IMR-90 (cell line): ENCODE measurements around the gene RALGPS1. TPM values are rescaled to one million over a fixed set of nuclear protein-coding genes. Genes with fewer than 3 reads are reported as not detected.

Experiments
- ATAC-seq: fragments of 200-7000 bp; cut with Tn5 transposase; 2 replicates; pipeline ENCODE4 v1.9.1; 2020; ENCODE audit warnings: low read depth, mild to moderate bottlenecking, moderate library complexity
- BruUV-seq: library from RNA; stranded (reverse); fragments of 400-500 nt; replicated peaks from 2 replicates; lab custom pipeline; 2021; lab: Mats Ljungman, UMichigan
- CTCF ChIA-PET: fragments of 300-600 bp; formaldehyde crosslinking; extraction: SDS; loops from one replicate; lab custom pipeline; 2021; ENCODE audit warnings: antibody characterized with exemption; lab: Yijun Ruan, JAX
- POLR2A ChIA-PET: fragments of 300-600 bp; sonication (Branson Sonifier 250); formaldehyde crosslinking; loops from one replicate; lab custom pipeline; 2022; ENCODE audit warnings: antibody characterized with exemption; ENCODE audit not compliant: unreplicated experiment; lab: Charles Lee
- DNase-seq: peaks from one replicate; pipeline ENCODE4 v3.0.0; 2013
- H2AFZ ChIP-seq: replicated peaks from 2 replicates; pipeline ENCODE3; 2013; ENCODE audit warnings: low read length, mild to moderate bottlenecking; ENCODE audit not compliant: poor library complexity
- H2AK5ac ChIP-seq: 2 replicates; pipeline ENCODE4 v1.6.1; 2013; ENCODE audit warnings: low read depth, low read length, inconsistent platforms
- H2AK9ac ChIP-seq: replicated peaks from 2 replicates; pipeline ENCODE3; 2013; ENCODE audit warnings: mild to moderate bottlenecking, low read depth, low read length, moderate library complexity; ENCODE audit not compliant: poor library complexity
- H2BK120ac ChIP-seq: 2 replicates; pipeline ENCODE4 v1.6.1; 2013; ENCODE audit warnings: low read depth, low read length, inconsistent platforms
- H2BK15ac ChIP-seq: 3 replicates; pipeline ENCODE4 v1.6.1; 2013; ENCODE audit warnings: low read depth, low read length, inconsistent platforms
- H2BK20ac ChIP-seq: 2 replicates; pipeline ENCODE4 v1.6.1; 2013; ENCODE audit warnings: low read depth, mild to moderate bottlenecking, inconsistent platforms, low read length, moderate library complexity
- H2BK5ac ChIP-seq: 2 replicates; pipeline ENCODE4 v1.6.1; 2013; ENCODE audit warnings: mild to moderate bottlenecking, low read depth, low read length, inconsistent platforms; ENCODE audit not compliant: poor library complexity, severe bottlenecking
- H3K14ac ChIP-seq: replicated peaks from 2 replicates; pipeline ENCODE4 v1.6.1; 2013; ENCODE audit warnings: low read depth, low read length, inconsistent platforms
- H3K18ac ChIP-seq: 2 replicates; pipeline ENCODE4 v1.6.1; 2013; ENCODE audit warnings: low read depth, low read length, control low read depth
- H3K23ac ChIP-seq: 2 replicates; pipeline ENCODE4 v1.6.1; 2013; ENCODE audit warnings: low read depth, low read length, inconsistent platforms
- H3K27ac ChIP-seq: 2 replicates; pipeline ENCODE4 v1.5.1; 2013; ENCODE audit warnings: mild to moderate bottlenecking, control low read depth, low read length; ENCODE audit not compliant: insufficient read depth
- H3K27me3 ChIP-seq: 2 replicates; pipeline ENCODE4 v1.6.1; 2013; ENCODE audit warnings: low read length; ENCODE audit not compliant: control insufficient read depth, insufficient read depth
- H3K36me3 ChIP-seq: 2 replicates; pipeline ENCODE4 v1.6.1; 2013; ENCODE audit warnings: low read length, mixed read lengths; ENCODE audit not compliant: control insufficient read depth, insufficient read depth
- H3K4ac ChIP-seq: 2 replicates; pipeline ENCODE4 v1.6.1; 2013; ENCODE audit warnings: low read depth, low read length, inconsistent platforms
- H3K4me1 ChIP-seq: 2 replicates; pipeline ENCODE4 v1.6.1; 2013; ENCODE audit warnings: low read length, mixed read lengths; ENCODE audit not compliant: control insufficient read depth, insufficient read depth
- H3K4me2 ChIP-seq: 2 replicates; pipeline ENCODE4 v1.6.1; 2013; ENCODE audit warnings: low read depth, mild to moderate bottlenecking, control low read depth, low read length, moderate library complexity
- H3K4me3 ChIP-seq: 2 replicates; pipeline ENCODE4 v1.5.1; 2013; ENCODE audit warnings: low read depth, mild to moderate bottlenecking, control low read depth, low read length, moderate library complexity; ENCODE audit not compliant: insufficient read depth
- H3K56ac ChIP-seq: 2 replicates; pipeline ENCODE4 v1.6.1; 2013; ENCODE audit warnings: low read length, inconsistent platforms; ENCODE audit not compliant: insufficient read depth; ENCODE audit errors: extremely low read depth
- H3K79me1 ChIP-seq, 2 experiments: 2 replicates each; pipeline ENCODE4 v1.6.1; 2013; ENCODE audit warnings: low read length in 2 of 2, inconsistent platforms in 1 of 2, low read depth in 1 of 2
- H3K9ac ChIP-seq: 2 replicates; pipeline ENCODE4 v1.6.1; 2013; ENCODE audit warnings: low read depth, low read length, control low read depth
- H3K9me1 ChIP-seq: 2 replicates; pipeline ENCODE4 v1.6.1; 2013; ENCODE audit warnings: low read length, inconsistent platforms; ENCODE audit not compliant: insufficient read depth
- H3K9me3 ChIP-seq: 2 replicates; pipeline ENCODE4 v1.6.1; 2013; ENCODE audit warnings: low read length; ENCODE audit not compliant: control insufficient read depth, insufficient read depth
- H4K20me1 ChIP-seq: 2 replicates; pipeline ENCODE4 v1.6.1; 2013; ENCODE audit warnings: low read length, inconsistent platforms; ENCODE audit not compliant: insufficient read depth
- H4K5ac ChIP-seq: 2 replicates; pipeline ENCODE4 v1.6.1; 2013; ENCODE audit warnings: mild to moderate bottlenecking, low read depth, low read length, control low read depth
- H4K8ac ChIP-seq, 2 experiments: 2 replicates each; pipeline ENCODE4 v1.6.1; 2013; ENCODE audit warnings: low read depth in 2 of 2, low read length in 2 of 2, control low read depth in 1 of 2, inconsistent platforms in 1 of 2
- H4K91ac ChIP-seq: 2 replicates; pipeline ENCODE4 v1.6.1; 2013; ENCODE audit warnings: low read depth, low read length, inconsistent platforms; ENCODE audit not compliant: insufficient read depth
- CEBPB ChIP-seq: IDR thresholded peaks from 2 replicates; pipeline ENCODE4 v1.6.1; 2012; ENCODE audit warnings: low read depth, low read length, improper control_type of control experiment
- RCOR1 ChIP-seq: IDR thresholded peaks from 2 replicates; pipeline ENCODE4 v1.6.1; 2012; ENCODE audit warnings: mild to moderate bottlenecking, low read length, improper control_type of control experiment; ENCODE audit not compliant: insufficient replicate concordance
- SMC3 ChIP-seq: fragments of 150-350 bp; IDR thresholded peaks from 2 replicates; pipeline ENCODE4 v1.6.1; 2016; ENCODE audit warnings: low read depth, mild to moderate bottlenecking, antibody characterized with exemption, low read length, moderate library complexity
- WGBS, 2 experiments: methylation state at CpG; one replicate each; pipeline versions ENCODE4 v1.1.5 to v1.1.7; 2013; ENCODE audit warnings: missing lambda C conversion rate in 2 of 2; ENCODE audit not compliant: insufficient read length in 1 of 2; ENCODE audit errors: extremely low coverage in 2 of 2; 5-methylcytosine and 5-hydroxymethylcytosine counted together
- dilution Hi-C: fragments of 300-500 bp; cut with HindIII; formaldehyde crosslinking; loops from one replicate; pipeline ENCODE4 v1.14.3; 2018; ENCODE audit warnings: low sequenced_read_pairs; ENCODE audit not compliant: unreplicated experiment
- in situ Hi-C: fragments of 300-500 bp; cut with MboI; formaldehyde crosslinking; loops from 3 replicates; pipeline ENCODE4 v1.14.3; 2019; ENCODE audit warnings: low sequenced_read_pairs, inconsistent platforms, mixed read lengths
- intact Hi-C: fragments of 100-400 bp; cut with micrococcal nuclease; formaldehyde crosslinking; loops from 2 replicates; pipeline ENCODE4 v1.10.0; 2022
- polyA plus RNA-seq, 3 experiments: library from polyadenylated mRNA; depleted of rRNA; stranded (reverse); fragments of >200 nt; gene quantifications; 2 replicates each; pipeline ENCODE4 v1.2.3, GENCODE V29; 2012; ENCODE audit warnings: low replicate concordance in 1 of 3
- total RNA-seq: library from RNA; depleted of rRNA; stranded (reverse); fragments of >200 nt; gene quantifications from 2 replicates; pipeline ENCODE4 v1.2.3, GENCODE V29; 2012

Gene RALGPS1
- total and polyA plus RNA-seq, 2 of the 4 experiments (the other 2 are of a cell fraction), result 0.90 to 2.8 TPM

GRCh38 chr9:127084076-127085039, 169.8 kb downstream of the RALGPS1 start:
- Histone ChIP-seq H3K79me1 (no peaks in the 10 kb centered on the region), H2BK20ac (no peak overlapping the region), H3K18ac (no peak overlapping the region), H3K27me3 (no peaks in the 10 kb centered on the region), H3K4me2 (no peak overlapping the region), H3K27ac (no peak overlapping the region), H2AK9ac (no peak overlapping the region), H3K9ac (no peak overlapping the region), H2BK120ac (no peak overlapping the region), H2BK15ac (no peak overlapping the region), H2AFZ (no peak overlapping the region), H3K23ac (no peak overlapping the region), H3K36me3 (peaks cover 18% of the 10 kb centered on the region), H3K56ac (no peak overlapping the region), H4K20me1 (no peaks in the 10 kb centered on the region), H4K5ac (no peak overlapping the region), H3K4me1 (no peaks in the 10 kb centered on the region), H2AK5ac (no peak overlapping the region), H4K91ac (no peak overlapping the region), H2BK5ac (no peak overlapping the region), H3K9me3 (0 out of 2 replicates have a peak, but pooled peaks cover 2% of the 10 kb centered on the region), H3K9me1 (no peaks in the 10 kb centered on the region), H3K4me3 (no peak overlapping the region), H3K14ac (no peak overlapping the region), H3K4ac (no peak overlapping the region), H4K8ac (no peak overlapping the region)
- TF ChIP-seq RCOR1 (no peak), SMC3 (no peak), CEBPB (no peak)
- intact Hi-C loops, result no loop called here
- dilution Hi-C loops, result no loop called here
- BruUV-seq, result no TSS peak
- in situ Hi-C loops, result no loop called here
- DNase-seq, result no peak
- 80% methylated on average over 1 of the region's 12 CpGs; no CpG with 5 or more reads in 1 of the 2 experiments for WGBS, 2 experiments
- ChIA-PET POLR2A (no interaction called here), CTCF (no interaction called here)
- ATAC-seq, result no peak
